Posterior vena cava (tissue), 2 donors: ENCODE measurements around the gene SLC38A6. TPM values are rescaled to one million over a fixed set of nuclear protein-coding genes. Genes with fewer than 3 reads are reported as not detected.
"Not testable (repeated sequence)": the region's sequence is repeated elsewhere in the genome, so short reads cannot be mapped to it uniquely, and the experiment has no call there.

Experiments
- DNase-seq: peaks from one replicate; pipeline ENCODE4 v3.0.0-alpha.2; 2020; ENCODE audit warnings: low spot score
- intact Hi-C, 2 donors: fragments of 100-400 bp; cut with DNase I; formaldehyde crosslinking; loops; one replicate each; pipeline versions ENCODE4 v1.14.1 to v1.14.2; 2022 to 2023
- total RNA-seq, 2 donors: library from RNA; stranded (reverse); fragmentation: NEBNext Ultra II Directional; extraction: Animal tissue kit (Norgen Biotek cat#: 25700); gene quantifications; one replicate each; pipeline ENCODE4 v1.2.1, GENCODE V29; 2021
- donor health status: DM: yes; HTN: yes; CAD: no.
- donor health status: DM: yes; HTN: yes; CAD: no.

Gene SLC38A6
- total RNA-seq, 2 donors from 2014 or later, result 15.8 to 20.9 TPM

DNA sequence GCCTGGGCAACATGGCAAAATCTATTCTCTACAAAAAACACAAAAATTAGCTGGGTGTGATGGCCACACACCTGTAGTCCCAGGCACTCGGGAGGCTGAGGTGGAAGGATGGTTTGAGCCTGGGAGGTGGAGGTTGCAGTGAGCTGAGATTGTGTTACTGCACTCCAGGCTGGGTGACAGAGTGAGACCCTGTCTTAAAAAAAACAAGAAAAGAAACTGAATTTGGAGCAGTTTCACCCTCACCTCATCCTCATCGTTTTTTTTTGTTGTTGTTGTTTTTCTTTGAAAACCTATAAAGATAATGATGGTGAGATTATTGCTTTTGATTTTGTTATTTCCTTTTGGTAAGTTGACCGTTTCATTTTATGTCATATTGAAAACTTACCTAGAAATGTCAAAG lies 60.7 kb downstream of the SLC38A6 start:
- intact Hi-C loops, result no loop called here

DNA sequence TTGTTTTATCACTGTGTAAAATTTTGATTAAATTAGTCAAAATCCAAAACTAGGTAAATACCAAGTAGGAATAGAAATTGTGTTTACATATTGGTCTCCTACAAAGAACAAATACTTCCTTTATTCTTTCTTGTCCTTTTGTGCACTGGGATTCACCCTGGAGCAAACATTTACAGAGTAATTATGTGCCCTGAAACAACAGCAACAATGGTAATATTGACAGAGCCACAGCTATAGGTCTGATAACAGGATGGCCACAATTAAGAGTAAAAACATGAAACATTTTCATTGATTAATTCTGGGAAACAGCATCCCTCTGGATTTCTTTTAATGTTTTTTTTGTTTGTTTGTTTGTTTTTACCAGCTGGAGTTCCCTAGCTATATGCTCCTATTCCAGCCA lies 61.2 kb downstream of the SLC38A6 start:
- DNase-seq, result no peak
- intact Hi-C loops, result no loop called here

More for the DNA sequence above, 60.7 kb downstream of the SLC38A6 start:
- no peak for DNase-seq

DNA sequence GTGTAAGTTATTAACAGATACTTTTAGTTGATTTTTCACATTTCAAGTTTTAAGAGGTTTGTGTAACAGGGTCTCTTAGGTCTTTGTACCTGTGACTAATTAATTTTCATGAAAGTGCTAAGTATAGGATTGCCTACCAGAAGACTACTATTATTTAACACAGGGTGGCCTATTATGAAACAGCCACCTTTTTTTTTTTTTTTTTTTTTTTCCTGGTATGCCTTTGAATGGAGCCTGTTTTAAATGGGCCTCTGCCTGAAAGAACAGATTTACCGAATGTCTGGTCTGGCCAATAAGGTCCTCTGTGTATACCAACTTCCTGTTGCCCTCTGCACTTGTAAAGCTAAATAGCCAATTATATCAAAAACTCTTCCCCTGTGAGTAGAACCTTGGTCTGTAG lies 62.5 kb downstream of the SLC38A6 start:
- DNase-seq, result no peak
- intact Hi-C loops, result no loop called here

DNA sequence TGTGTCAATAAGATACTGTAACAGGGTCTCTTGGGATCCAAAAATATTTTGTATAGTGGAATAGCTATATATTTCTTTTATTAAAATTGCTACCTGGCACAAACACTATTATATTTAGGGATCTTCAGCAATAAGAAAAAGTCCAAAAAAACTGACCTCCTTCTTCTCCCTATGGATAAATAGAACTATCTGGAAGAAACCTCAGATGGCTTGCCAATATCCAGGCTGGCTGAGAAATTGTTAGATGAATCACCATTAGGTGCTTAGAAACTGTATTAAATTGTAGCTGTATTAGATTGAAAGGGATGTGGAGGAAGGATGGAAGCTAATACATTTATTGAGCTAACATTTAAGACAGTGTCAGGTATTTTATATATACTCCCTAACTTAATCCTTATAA lies 66.0 kb downstream of the SLC38A6 start:
- intact Hi-C loops, result no loop called here
- DNase-seq, result no peak

DNA sequence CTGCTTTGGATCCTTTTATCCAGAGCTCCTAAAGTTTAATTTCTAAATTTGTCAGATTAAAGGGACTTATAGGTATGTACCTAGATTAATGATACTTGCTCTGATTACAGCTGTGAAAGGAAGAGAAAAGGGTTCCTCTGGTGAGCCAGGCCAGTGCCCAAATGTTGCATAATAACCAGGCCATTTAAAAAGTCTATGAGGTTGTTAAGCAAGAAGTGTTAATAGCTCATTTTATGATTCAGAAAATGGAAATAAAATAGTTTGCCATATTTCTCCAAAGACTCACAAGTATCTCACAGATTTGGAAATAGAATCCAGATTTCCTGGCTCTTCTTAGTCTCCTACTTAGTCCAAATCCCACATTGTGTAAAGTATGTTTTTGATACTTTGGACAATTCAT lies 67.6 kb downstream of the SLC38A6 start:
- intact Hi-C loops, result no loop called here

DNA sequence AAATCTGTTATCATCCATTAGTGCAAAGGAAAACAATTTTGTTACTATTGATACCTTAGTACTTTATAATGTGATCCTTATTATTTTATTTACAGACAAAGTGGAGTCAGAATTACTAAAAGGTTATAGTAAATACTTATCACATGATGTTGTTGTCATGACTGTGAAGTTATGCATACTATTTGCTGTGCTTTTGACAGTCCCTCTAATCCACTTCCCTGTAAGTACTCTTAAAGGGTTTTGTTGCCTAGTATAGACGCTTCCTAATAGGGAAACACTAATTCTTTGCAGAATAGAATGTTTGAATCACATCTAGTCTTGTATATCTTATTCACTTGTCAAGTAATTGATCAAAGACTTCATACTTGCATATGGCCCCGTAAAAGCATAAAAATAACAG lies 69.4 kb downstream of the SLC38A6 start:
- DNase-seq, result no peak
- intact Hi-C loops, result no loop called here

More for the DNA sequence above, 67.6 kb downstream of the SLC38A6 start:
- DNase-seq, result no peak

DNA sequence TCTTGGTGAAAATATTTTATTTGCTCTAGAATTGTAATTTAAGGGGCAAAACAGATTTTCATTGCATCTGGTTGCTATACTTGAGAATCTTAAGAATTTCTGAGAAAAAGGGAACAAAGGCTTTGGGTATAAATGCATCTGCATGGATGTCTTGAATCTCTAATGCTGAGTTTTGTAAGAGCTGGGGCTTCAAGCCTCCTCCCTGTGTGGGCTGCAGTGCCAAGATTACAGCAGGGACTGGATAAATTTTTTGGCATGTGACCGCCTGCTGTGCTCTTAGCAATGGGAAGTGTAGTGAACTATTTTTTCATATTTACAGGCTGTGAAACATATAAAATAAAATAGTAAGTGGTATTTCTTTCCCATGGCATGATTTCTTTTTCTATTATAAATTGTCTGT lies 70.0 kb downstream of the SLC38A6 start:
- intact Hi-C loops, result no loop called here
- DNase-seq, result no peak

DNA sequence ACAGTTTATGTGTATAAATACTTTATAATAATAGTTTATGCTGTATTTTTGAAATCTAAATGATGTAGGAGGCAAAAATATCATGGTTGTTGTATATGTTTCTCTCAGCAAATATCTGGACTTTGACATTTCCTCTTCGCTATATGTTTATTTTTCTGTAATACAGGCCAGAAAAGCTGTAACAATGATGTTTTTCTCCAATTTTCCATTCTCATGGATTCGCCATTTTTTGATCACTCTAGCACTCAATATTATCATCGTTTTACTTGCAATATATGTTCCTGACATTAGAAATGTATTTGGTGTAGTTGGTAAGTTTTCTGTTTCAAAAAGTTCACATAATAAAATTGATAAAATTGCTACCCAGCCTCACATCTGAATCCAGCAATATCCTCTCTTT lies 70.6 kb downstream of the SLC38A6 start:
- no peak for DNase-seq
- intact Hi-C loops, result no loop called here

DNA sequence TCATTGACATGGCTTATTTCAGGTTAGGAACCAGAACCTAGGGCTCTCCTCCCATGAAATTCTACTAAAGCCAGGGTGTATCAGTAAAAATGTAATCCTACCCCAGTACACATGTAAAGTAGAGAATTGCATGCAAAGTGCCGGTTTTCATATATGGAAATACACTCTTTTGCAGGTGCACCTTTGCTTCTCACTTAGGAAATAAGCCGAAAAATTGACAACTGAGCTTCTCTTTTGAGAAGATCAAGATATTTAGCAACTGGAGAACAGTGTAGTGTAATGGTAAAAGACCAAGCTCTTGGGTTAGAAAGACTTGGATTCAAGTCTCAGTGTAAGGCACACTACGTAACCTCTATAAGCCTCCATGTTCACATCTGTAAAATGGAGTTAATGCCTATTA lies 82.4 kb downstream of the SLC38A6 start:
- DNase-seq, result no peak
- intact Hi-C loops, result no loop called here

DNA sequence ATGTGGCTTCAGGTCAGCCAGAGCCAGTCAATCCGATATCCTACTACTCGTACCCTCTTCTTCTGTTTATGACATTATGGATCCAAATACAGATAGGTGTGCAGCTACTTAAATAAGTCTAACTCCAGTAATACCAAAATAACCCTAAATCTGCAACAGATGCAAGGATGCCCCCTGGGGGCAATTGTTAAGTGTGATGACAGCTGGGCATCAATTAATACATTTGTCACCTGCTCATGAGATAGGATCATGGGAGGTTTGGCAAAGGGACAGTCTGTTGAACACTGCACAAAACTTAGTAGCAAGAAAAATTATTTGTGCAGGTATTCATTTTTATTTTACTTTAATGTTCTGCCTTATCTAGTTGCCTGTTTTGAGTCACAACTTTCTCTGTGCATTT lies 83.2 kb downstream of the SLC38A6 start:
- no peak for DNase-seq
- intact Hi-C loops, result no loop called here

DNA sequence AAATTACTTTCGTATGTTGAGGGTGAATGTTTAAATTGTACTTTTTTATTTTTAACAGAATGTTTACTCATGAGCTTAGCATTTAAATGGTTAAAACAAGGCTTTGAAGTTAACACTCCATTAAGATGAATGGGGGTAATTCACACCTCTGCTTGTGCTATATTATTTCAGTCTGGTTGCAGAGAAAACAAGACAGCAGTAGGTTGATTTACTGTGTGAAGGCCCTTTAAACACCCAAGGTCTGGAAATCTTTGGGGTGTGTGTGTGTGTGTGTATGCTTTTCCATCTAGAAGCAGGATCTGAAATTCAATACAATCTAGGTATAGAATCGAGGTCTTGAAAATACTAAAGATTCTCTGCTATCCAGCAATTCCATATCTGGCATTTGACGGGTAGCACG lies 83.8 kb downstream of the SLC38A6 start:
- no peak for DNase-seq
- intact Hi-C loops, result no loop called here

DNA sequence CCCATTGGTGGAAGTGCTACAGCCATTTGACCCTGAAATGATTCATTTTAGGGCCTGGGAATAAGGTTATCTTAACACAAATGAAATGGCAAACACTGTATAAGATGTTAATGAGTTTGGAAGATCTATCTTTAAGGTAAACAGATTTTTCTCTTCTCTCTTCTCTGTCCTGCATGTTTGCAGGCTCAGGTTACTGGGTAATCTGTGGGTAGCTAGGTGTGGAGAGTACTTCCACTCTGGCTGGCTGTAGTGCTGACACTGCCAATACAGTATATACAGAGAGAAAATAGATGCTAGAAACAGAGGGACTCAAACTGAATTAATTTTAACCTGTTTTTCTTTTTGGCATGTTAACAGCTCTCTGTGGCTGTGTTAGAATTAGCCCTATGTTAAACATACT lies 84.6 kb downstream of the SLC38A6 start:
- DNase-seq, result no peak
- intact Hi-C loops, result no loop called here

DNA sequence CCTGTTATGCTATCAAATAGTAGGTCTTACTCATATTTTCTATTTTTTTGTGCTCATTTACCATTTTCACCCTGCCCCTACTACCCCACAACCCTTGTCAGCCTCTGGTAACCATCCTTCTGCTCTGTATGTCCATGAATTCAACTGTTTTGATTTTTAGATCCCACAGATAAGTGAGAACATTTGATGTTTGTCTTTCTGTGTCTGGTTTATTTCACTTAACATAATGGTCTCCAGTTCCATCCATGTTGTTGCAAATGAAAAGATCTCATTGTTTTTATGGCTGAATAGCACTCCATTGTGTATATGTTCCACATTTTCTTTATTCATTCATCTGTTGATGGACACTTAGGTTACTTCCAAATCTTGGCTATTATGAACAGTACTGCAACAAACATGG lies 91.4 kb downstream of the SLC38A6 start:
- intact Hi-C loops, DNase-seq: not testable (repeated sequence)

DNA sequence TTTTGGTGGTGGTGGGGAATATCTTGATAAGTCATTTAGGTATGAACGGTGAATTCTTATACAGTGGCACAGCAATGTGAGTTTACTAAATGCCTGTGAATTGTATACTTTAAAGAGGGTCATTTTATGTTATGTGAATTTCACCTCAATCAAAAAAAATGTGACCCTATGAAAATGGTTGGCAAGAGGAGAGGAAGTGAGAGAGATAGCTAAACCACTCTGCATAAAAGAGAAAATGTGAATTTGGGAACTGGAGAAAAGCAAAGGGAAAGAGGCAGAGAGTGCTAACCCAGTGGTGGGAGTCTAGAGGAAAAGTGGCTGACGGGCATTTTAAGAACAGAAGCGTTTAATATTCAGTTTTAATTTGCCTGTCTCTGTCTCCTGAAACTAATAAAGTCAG lies 93.8 kb downstream of the SLC38A6 start:
- intact Hi-C loops, result no loop called here

DNA sequence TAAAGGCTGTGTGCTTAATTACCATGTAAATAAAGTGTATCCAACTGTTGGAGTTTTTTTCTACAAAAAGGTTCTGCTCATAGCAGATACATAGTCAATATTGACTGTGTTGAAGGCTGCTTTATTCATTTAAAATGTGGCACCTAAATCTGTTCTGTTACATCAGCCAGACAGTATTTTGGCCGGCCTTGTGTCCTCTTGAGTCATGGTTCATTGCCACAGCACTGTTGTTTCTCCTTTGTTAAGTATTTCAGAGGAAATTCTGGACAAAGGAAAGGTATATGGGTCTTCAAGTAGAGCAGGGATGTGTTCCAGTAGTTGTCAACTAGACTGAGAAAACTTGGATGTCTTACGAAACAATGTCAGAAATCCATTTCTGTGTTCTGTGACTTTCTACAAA lies 95.5 kb downstream of the SLC38A6 start:
- intact Hi-C loops, result no loop called here
- no peak for DNase-seq

More for the DNA sequence above, 93.8 kb downstream of the SLC38A6 start:
- no peak for DNase-seq

DNA sequence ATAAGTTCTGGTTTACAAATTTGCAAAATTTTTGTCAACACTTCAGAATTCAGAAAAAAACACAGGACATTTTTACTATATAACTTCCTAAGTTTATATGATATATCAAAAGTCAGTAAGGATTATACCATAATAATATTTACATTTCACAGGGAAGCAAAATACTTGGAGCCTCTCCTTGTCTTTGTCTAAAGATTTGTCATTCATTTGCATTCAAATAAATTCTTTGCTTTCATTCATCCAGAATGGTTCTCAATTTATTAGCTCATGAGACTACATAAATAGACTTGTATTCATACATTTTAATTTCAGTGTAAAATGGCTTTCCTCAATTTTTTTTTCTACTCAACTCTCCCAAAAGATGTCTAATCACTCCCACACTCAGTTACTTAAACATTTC lies 96.4 kb downstream of the SLC38A6 start:
- intact Hi-C loops, result no loop called here

DNA sequence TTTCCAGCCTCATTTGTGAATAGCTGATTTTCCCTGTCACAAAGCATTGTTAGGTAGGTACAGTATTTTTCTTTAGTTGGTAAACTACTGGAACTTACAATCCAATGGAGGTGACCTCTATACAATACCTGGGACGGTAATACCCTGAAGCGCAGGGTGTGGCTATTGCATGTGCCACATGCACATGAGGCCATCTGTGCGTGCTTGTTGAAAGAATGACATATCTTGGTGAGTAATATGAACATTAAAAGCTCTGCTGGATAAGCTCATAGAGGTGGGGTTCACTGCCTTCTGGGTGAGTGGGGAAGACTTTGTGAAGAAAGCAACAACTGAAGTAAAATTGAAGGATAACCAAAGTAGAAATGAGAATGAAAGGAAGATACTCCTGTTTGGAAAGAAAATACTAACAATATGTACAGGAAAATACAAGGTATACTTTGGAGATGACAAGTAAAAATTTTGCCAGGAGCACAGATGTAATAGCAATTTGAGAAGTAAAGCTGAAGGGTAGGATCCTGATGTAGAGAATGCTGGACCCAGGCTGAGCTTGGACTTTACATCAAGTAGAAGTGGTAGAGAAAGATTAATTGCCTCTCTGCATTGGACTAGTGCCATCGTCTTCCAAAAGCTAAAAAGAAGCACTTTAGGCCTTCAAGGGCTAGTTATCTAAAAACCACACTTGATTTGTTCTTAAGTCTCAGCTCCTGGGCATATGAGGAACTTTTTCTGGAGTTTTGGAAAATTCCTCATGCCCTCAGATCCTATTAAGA lies 97.1 kb downstream of the SLC38A6 start:
- intact Hi-C loops, result no loop called here
- no peak for DNase-seq

More for the DNA sequence above, 96.4 kb downstream of the SLC38A6 start:
- DNase-seq, result no peak

DNA sequence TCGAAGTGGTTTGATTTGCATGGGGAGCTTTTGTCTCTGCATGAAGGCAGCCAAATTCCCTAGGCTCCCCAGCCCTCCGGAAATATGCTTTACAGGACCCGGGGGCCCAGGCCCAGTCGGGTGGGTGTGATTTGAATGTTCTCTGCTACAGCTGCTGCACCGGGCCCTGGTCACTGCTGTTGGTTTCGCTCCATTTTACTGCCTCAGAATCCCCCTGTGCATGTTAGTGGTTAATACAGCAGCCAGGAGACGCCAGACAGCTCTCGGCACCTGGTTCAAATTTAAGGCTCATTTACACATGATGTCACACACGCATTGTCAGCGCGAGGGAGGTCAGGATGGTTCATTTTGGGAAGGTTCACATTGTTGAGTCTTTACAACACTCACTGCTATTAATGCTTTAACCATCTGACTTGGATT lies 99.6 kb downstream of the SLC38A6 start:
- intact Hi-C loops, result no loop called here
- DNase-seq, result no peak

DNA sequence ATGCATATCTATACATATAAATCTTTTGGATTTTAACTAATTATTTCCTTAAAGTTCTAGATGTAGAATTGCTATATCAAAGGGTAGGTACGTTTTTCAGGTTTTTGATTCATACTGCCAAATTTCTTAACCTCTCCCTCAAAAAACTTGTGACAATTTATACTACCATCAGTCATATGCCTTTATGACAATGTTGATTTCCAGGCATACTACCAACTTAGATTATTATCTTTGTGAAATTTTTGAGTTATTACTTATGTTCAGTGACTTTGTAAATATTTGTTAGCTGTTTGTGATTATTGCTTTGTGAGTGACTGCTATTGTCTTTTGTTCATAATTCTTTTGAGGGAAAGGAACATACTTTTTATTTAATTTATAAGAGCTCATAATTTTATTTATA lies 107.0 kb downstream of the SLC38A6 start:
- intact Hi-C loops, result no loop called here
- no peak for DNase-seq

DNA sequence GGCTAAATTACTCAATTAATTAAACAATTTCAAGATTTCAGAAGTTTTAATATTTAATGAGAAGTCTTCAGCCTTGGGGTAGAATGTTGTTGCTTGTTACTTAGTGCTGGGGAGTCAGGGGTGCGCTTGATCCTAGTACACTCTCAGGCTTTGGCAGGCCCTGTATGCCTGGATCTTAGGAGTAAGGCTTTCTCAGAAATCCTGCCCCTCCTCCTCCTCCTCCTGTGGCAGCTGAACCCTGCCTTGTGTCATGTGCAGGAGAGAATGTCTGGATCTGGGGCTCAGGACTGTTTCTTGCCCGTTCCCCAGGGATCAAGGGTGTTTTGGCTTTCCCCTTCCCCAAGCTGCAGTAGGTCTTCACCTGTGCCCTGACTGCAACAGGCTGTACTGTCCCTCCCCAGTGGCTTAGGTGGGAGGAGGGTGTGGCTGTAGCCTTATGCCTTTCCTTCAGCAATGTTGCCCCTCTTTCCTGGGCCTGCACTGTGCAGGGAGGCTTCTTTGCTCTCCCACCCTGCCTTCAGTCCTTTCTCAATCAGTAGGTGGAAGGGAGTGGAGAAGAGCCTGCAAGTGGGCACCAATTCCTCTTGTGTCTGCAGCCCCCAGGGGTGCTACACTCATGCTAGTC lies 108.2 kb downstream of the SLC38A6 start:
- DNase-seq, result no peak
- intact Hi-C loops, result no loop called here
